ENCODE measurements around the gene SLC24A3.

SLC24A3 gene

GRCh38 chr20:19407736-19408135 is 195.3 kb downstream of the SLC24A3 start:
- H3K4me2 ChIP-seq (ENCODE audit: low read length) = no peak overlapping the region
- no peaks in the 10 kb centered on the region for H3K79me2 ChIP-seq (ENCODE audit: control insufficient read depth, low read length)
- H3K9me3 ChIP-seq (ENCODE audit: control insufficient read depth, insufficient read depth, low read length) = no peaks in the 10 kb centered on the region
- no peaks in the 10 kb centered on the region for H3K4me1 ChIP-seq (ENCODE audit: control insufficient read depth, low read length)
- H3K27me3 ChIP-seq (ENCODE audit: control insufficient read depth, low read length) = no peaks in the 10 kb centered on the region
- no peaks in the 10 kb centered on the region for H3K9me2 ChIP-seq (replicated peaks; ENCODE audit: control insufficient read depth, low read length)
- H3K4me3 ChIP-seq (ENCODE audit: low read length) = no peak overlapping the region
- TF ChIP-seq CTCF (IDR thresholded peaks at IDR 0.05; ENCODE audit: low read depth, low read length, poor library complexity, severe bottlenecking) (no peak), EZH2phosphoT487 (IDR thresholded peaks at IDR 0.05; ENCODE audit: borderline replicate concordance, low read length) (no peak)
- H3K36me3 ChIP-seq (ENCODE audit: control insufficient read depth, low read length) = no peaks in the 10 kb centered on the region
- H3F3A ChIP-seq (ENCODE audit: control insufficient read depth, insufficient read depth) = no peaks in the 10 kb centered on the region
- H3K27ac ChIP-seq (ENCODE audit: low read depth, low read length) = no peak overlapping the region
- H4K20me1 ChIP-seq (ENCODE audit: control insufficient read depth, insufficient read depth, low read depth, low read length) = no peaks in the 10 kb centered on the region

- Histone ChIP-seq H3K4me1 (ENCODE audit: control insufficient read depth, low read length) (no peaks in the 10 kb centered on the region), H3K27ac (ENCODE audit: low read depth, low read length) (no peak overlapping the region), H4K20me1 (ENCODE audit: control insufficient read depth, insufficient read depth, low read depth, low read length) (no peaks in the 10 kb centered on the region), H3K9me3 (ENCODE audit: control insufficient read depth, insufficient read depth, low read length) (no peaks in the 10 kb centered on the region), H3F3A (ENCODE audit: control insufficient read depth, insufficient read depth) (no peaks in the 10 kb centered on the region), H3K4me2 (ENCODE audit: low read length) (no peak overlapping the region), H3K79me2 (ENCODE audit: control insufficient read depth, low read length) (no peaks in the 10 kb centered on the region), H3K27me3 (ENCODE audit: control insufficient read depth, low read length) (no peaks in the 10 kb centered on the region), H3K9me2 (replicated peaks; ENCODE audit: control insufficient read depth, low read length) (no peaks in the 10 kb centered on the region), H3K4me3 (ENCODE audit: low read length) (no peak overlapping the region), H3K36me3 (ENCODE audit: control insufficient read depth, low read length) (no peaks in the 10 kb centered on the region)
- TF ChIP-seq CTCF (IDR thresholded peaks at IDR 0.05; ENCODE audit: low read depth, low read length, poor library complexity, severe bottlenecking) (no peak), EZH2phosphoT487 (IDR thresholded peaks at IDR 0.05; ENCODE audit: borderline replicate concordance, low read length) (no peak)
Measured at GRCh38 chr20:19408971-19409370, 196.5 kb downstream of the SLC24A3 start.

GRCh38 chr20:19411811-19412210 is 199.4 kb downstream of the SLC24A3 start:
- no peaks in the 10 kb centered on the region for H3K27me3 ChIP-seq (ENCODE audit: control insufficient read depth, low read length)
- no peaks in the 10 kb centered on the region for H3K9me3 ChIP-seq (ENCODE audit: control insufficient read depth, insufficient read depth, low read length)
- H3F3A ChIP-seq (ENCODE audit: control insufficient read depth, insufficient read depth) = no peaks in the 10 kb centered on the region
- no peak overlapping the region for H3K27ac ChIP-seq (ENCODE audit: low read depth, low read length)
- no peak overlapping the region for H3K4me2 ChIP-seq (ENCODE audit: low read length)
- no peaks in the 10 kb centered on the region; the same call in 1 of the 2 replicates for H4K20me1 ChIP-seq (ENCODE audit: control insufficient read depth, insufficient read depth, low read depth, low read length)
- no peaks in the 10 kb centered on the region for H3K9me2 ChIP-seq (replicated peaks; ENCODE audit: control insufficient read depth, low read length)
- H3K4me1 ChIP-seq (ENCODE audit: control insufficient read depth, low read length) = no peaks in the 10 kb centered on the region
- H3K36me3 ChIP-seq (ENCODE audit: control insufficient read depth, low read length) = no peaks in the 10 kb centered on the region
- no peaks in the 10 kb centered on the region for H3K79me2 ChIP-seq (ENCODE audit: control insufficient read depth, low read length)
- TF ChIP-seq CTCF (IDR thresholded peaks at IDR 0.05; ENCODE audit: low read depth, low read length, poor library complexity, severe bottlenecking) (no peak), EZH2phosphoT487 (IDR thresholded peaks at IDR 0.05; ENCODE audit: borderline replicate concordance, low read length) (no peak)
- no peak overlapping the region for H3K4me3 ChIP-seq (ENCODE audit: low read length)

- Histone ChIP-seq H3K4me3 (ENCODE audit: low read length) (no peak overlapping the region), H3K9me3 (ENCODE audit: control insufficient read depth, insufficient read depth, low read length) (no peaks in the 10 kb centered on the region), H3K4me1 (ENCODE audit: control insufficient read depth, low read length) (no peaks in the 10 kb centered on the region), H3K27ac (ENCODE audit: low read depth, low read length) (no peak overlapping the region), H3K9me2 (replicated peaks; ENCODE audit: control insufficient read depth, low read length) (no peaks in the 10 kb centered on the region), H4K20me1 (ENCODE audit: control insufficient read depth, insufficient read depth, low read depth, low read length) (no peaks in the 10 kb centered on the region; the same call in 1 of the 2 replicates), H3K36me3 (ENCODE audit: control insufficient read depth, low read length) (no peaks in the 10 kb centered on the region), H3K27me3 (ENCODE audit: control insufficient read depth, low read length) (no peaks in the 10 kb centered on the region), H3F3A (ENCODE audit: control insufficient read depth, insufficient read depth) (no peaks in the 10 kb centered on the region), H3K4me2 (ENCODE audit: low read length) (no peak overlapping the region), H3K79me2 (ENCODE audit: control insufficient read depth, low read length) (no peaks in the 10 kb centered on the region)
- TF ChIP-seq EZH2phosphoT487 (IDR thresholded peaks at IDR 0.05; ENCODE audit: borderline replicate concordance, low read length) (no peak), CTCF (IDR thresholded peaks at IDR 0.05; ENCODE audit: low read depth, low read length, poor library complexity, severe bottlenecking) (no peak)
Measured at GRCh38 chr20:19412254-19412653, 199.8 kb downstream of the SLC24A3 start.

Measured in DOHH2 (cell line).